HUES6 (cell line): Measurements from ENCODE around the gene NADSYN1.
A peak's percentile ranks its signal among the peaks of the same experiment; 100 is the strongest.

ENCODE experiments used
- H3K27ac ChIP-seq: 2 replicates; pipeline ENCODE4 v1.7.0; 2013; ENCODE audit warnings: low read depth, mild to moderate bottlenecking, low read length, inconsistent platforms
- H3K27me3 ChIP-seq: 2 replicates; pipeline ENCODE4 v1.6.1; 2013; ENCODE audit warnings: low read length; ENCODE audit not compliant: control insufficient read depth, insufficient read depth
- H3K36me3 ChIP-seq: 2 replicates; pipeline ENCODE4 v1.6.1; 2013; ENCODE audit warnings: low read length; ENCODE audit not compliant: control insufficient read depth, insufficient read depth
- H3K4me1 ChIP-seq: 2 replicates; pipeline ENCODE4 v1.6.1; 2013; ENCODE audit warnings: low read length; ENCODE audit not compliant: control insufficient read depth, insufficient read depth
- H3K4me3 ChIP-seq: 2 replicates; pipeline ENCODE4 v1.5.1; 2013; ENCODE audit warnings: low read depth, low read length
- H3K9ac ChIP-seq: one replicate; pipeline ENCODE4 v1.6.1; 2013; ENCODE audit warnings: mild to moderate bottlenecking, low read length
- H3K9me3 ChIP-seq: 2 replicates; pipeline ENCODE4 v1.6.1; 2013; ENCODE audit warnings: low read depth, low read length; ENCODE audit not compliant: control insufficient read depth, insufficient read depth

NADSYN1 gene

GRCh38 chr11:71453037-71453917 lies at the start of gene NADSYN1:
Gene NADSYN1, plus strand, starts transcription at chr11:71453203. Its CDS starts 94 bp downstream, at chr11:71453297.
- H3K9me3 ChIP-seq: no peaks in the 10 kb centered on the region
- H3K36me3 ChIP-seq: peaks cover 33% of the 10 kb centered on the region
- peaks cover 20% of the 10 kb centered on the region for H3K4me1 ChIP-seq
- H3K27me3 ChIP-seq: no peaks in the 10 kb centered on the region
- H3K27ac ChIP-seq: 0 out of 2 replicates have a peak within 1 kb of the TSS, but pooled peaks have one; percentile 69
- H3K9ac ChIP-seq: peak within 1 kb of the TSS; percentile 83
- peak within 1 kb of the TSS; percentile 99 for H3K4me3 ChIP-seq

GRCh38 chr11:71404209-71404608 lies 48.8 kb upstream of the NADSYN1 start:
- Histone ChIP-seq H3K27ac (no peak overlapping the region), H3K4me3 (no peak overlapping the region), H3K36me3 (no peaks in the 10 kb centered on the region), H3K27me3 (peaks cover 11% of the 10 kb centered on the region; the same call in 1 of the 2 replicates), H3K9ac (no peak overlapping the region), H3K9me3 (peaks cover 4% of the 10 kb centered on the region; the same call in 1 of the 2 replicates), H3K4me1 (no peaks in the 10 kb centered on the region)

- no peaks in the 10 kb centered on the region for H3K36me3 ChIP-seq
- H3K9ac ChIP-seq: no peak overlapping the region
- H3K9me3 ChIP-seq: peaks cover 4% of the 10 kb centered on the region; the same call in 1 of the 2 replicates
- H3K4me1 ChIP-seq: no peaks in the 10 kb centered on the region
- peaks cover 11% of the 10 kb centered on the region; the same call in 1 of the 2 replicates for H3K27me3 ChIP-seq
- no peak overlapping the region for H3K4me3 ChIP-seq
- H3K27ac ChIP-seq: no peak overlapping the region
These were observed 46.3 kb upstream of the NADSYN1 start for GRCh38 chr11:71406681-71407080.

- Histone ChIP-seq H3K9me3 (peaks cover 4% of the 10 kb centered on the region; the same call in 1 of the 2 replicates), H3K4me3 (no peak overlapping the region)
These were observed 45.6 kb upstream of the NADSYN1 start for GRCh38 chr11:71407356-71407755.

GRCh38 chr11:71408826-71409225 lies 44.2 kb upstream of the NADSYN1 start:
- Histone ChIP-seq H3K9me3 (no peaks in the 10 kb centered on the region), H3K27ac (no peak overlapping the region)

More at GRCh38 chr11:71407356-71407755, 45.6 kb upstream of the NADSYN1 start:
- Histone ChIP-seq H3K27me3 (peaks cover 11% of the 10 kb centered on the region; the same call in 1 of the 2 replicates), H3K27ac (no peak overlapping the region), H3K36me3 (no peaks in the 10 kb centered on the region), H3K9ac (no peak overlapping the region), H3K4me1 (no peaks in the 10 kb centered on the region)

GRCh38 chr11:71410363-71410966 lies 42.5 kb upstream of the NADSYN1 start:
- peaks cover 8% of the 10 kb centered on the region; the same call in 1 of the 2 replicates for H3K27me3 ChIP-seq
- no peak overlapping the region for H3K27ac ChIP-seq
- H3K9ac ChIP-seq: no peak overlapping the region
- no peak overlapping the region for H3K4me3 ChIP-seq
- no peaks in the 10 kb centered on the region for H3K4me1 ChIP-seq
- no peaks in the 10 kb centered on the region for H3K9me3 ChIP-seq
- H3K36me3 ChIP-seq: no peaks in the 10 kb centered on the region

More at GRCh38 chr11:71408826-71409225, 44.2 kb upstream of the NADSYN1 start:
- H3K36me3 ChIP-seq: no peaks in the 10 kb centered on the region
- no peaks in the 10 kb centered on the region for H3K4me1 ChIP-seq
- H3K27me3 ChIP-seq: peaks cover 6% of the 10 kb centered on the region; the same call in 1 of the 2 replicates
- H3K9ac ChIP-seq: no peak overlapping the region
- H3K4me3 ChIP-seq: no peak overlapping the region

GRCh38 chr11:71414645-71415044 lies 38.4 kb upstream of the NADSYN1 start:
- no peak overlapping the region for H3K27ac ChIP-seq
- H3K36me3 ChIP-seq: no peaks in the 10 kb centered on the region
- H3K4me1 ChIP-seq: no peaks in the 10 kb centered on the region

GRCh38 chr11:71418643-71419042 lies 34.4 kb upstream of the NADSYN1 start:
- peaks cover 14% of the 10 kb centered on the region; the same call in 1 of the 2 replicates for H3K27me3 ChIP-seq
- no peaks in the 10 kb centered on the region for H3K4me1 ChIP-seq
- no peaks in the 10 kb centered on the region for H3K9me3 ChIP-seq
- no peak overlapping the region for H3K9ac ChIP-seq
- no peak overlapping the region for H3K27ac ChIP-seq
- H3K36me3 ChIP-seq: no peaks in the 10 kb centered on the region
- H3K4me3 ChIP-seq: no peak overlapping the region

More at GRCh38 chr11:71414645-71415044, 38.4 kb upstream of the NADSYN1 start:
- H3K27me3 ChIP-seq: peaks cover 14% of the 10 kb centered on the region; the same call in 1 of the 2 replicates
- no peak overlapping the region for H3K9ac ChIP-seq
- no peaks in the 10 kb centered on the region for H3K9me3 ChIP-seq
- H3K4me3 ChIP-seq: no peak overlapping the region

- Histone ChIP-seq H3K9me3 (no peaks in the 10 kb centered on the region), H3K4me3 (no peak overlapping the region), H3K9ac (no peak overlapping the region), H3K27me3 (peaks cover 6% of the 10 kb centered on the region; the same call in 1 of the 2 replicates), H3K4me1 (no peaks in the 10 kb centered on the region), H3K36me3 (no peaks in the 10 kb centered on the region), H3K27ac (no peak overlapping the region)
These were observed 32.4 kb upstream of the NADSYN1 start for GRCh38 chr11:71420455-71421241.

GRCh38 chr11:71421392-71421950 lies 31.5 kb upstream of the NADSYN1 start:
- no peaks in the 10 kb centered on the region for H3K4me1 ChIP-seq
- no peak overlapping the region for H3K9ac ChIP-seq
- no peak overlapping the region for H3K27ac ChIP-seq
- no peaks in the 10 kb centered on the region for H3K36me3 ChIP-seq
- no peaks in the 10 kb centered on the region for H3K27me3 ChIP-seq
- H3K4me3 ChIP-seq: no peak overlapping the region
- no peaks in the 10 kb centered on the region for H3K9me3 ChIP-seq
